Left colon (tissue), 2 donors: ENCODE results near the gene RBBP5. TPM values are rescaled to one million over a fixed set of nuclear protein-coding genes. Genes with fewer than 3 reads are reported as not detected.

Experiments
- ATAC-seq: fragments of 200-7000 bp; cut with Tn5 transposase; one replicate; pipeline ENCODE4 v1.9.1; 2020; ENCODE audit warnings: mild to moderate bottlenecking, moderate library complexity
- DNase-seq, 2 donors: peaks; one replicate each; pipeline ENCODE4 v3.0.0-alpha.2; 2020
- intact Hi-C, 2 donors: fragments of 100-400 bp; cut with DNase I in 1 of 2; cut with micrococcal nuclease in 1 of 2; formaldehyde crosslinking; loops; one replicate each; pipeline versions ENCODE4 v1.11.2 to v1.14.0; 2022; cut with DNase I, micrococcal nuclease
- total RNA-seq, 2 donors: library from RNA; stranded (reverse); fragmentation: NEBNext Ultra II Directional; extraction: Animal tissue kit (Norgen Biotek cat#: 25700); gene quantifications; one replicate each; pipeline ENCODE4 v1.2.1, GENCODE V29; 2021
- donor health status: DM: no; HTN: no; CAD: no.
- donor health status: DM: yes; HTN: yes; CAD: no.

Gene RBBP5
- total RNA-seq, 2 donors from 2014 or later = 12.9 to 14.0 TPM

GRCh38 chr1:205141236-205142101 is 19.7 kb upstream of the RBBP5 start:
- ATAC-seq (peak; percentile 93), DNase-seq (peak; percentile 47 to 87)
- intact Hi-C loops = loop anchor here (10.0 kb wide), 1 partner anchor 113 kb away; no protein-coding TSS in a partner anchor

DNA sequence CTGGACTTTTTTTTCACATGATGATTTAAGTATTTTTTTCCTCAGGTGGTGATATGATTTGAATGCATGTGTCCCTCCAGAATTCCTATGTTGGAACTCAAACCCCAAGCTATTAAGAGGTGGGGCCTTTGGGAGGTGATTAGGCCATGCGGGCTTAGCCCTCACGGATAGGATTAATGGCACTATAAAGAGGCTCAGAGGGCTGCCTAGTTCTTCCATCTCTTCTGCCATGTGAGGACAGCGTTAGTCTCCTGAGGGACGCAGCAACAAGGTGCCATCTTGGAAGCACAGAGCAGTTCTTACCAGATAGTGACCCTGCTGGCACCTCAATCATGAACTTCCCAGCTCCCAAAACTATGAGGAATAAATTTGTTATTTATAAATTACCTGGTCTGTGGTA is 18.3 kb upstream of the RBBP5 start:
- ATAC-seq (no peak), DNase-seq (no peak)
- intact Hi-C loops = loop anchor here (10.0 kb wide), 1 partner anchor 115 kb away; no protein-coding TSS in a partner anchor

GRCh38 chr1:205137901-205138300 is 16.1 kb upstream of the RBBP5 start:
- intact Hi-C loops = no loop called here
- DNase-seq (no peak), ATAC-seq (no peak)

GRCh38 chr1:205133287-205133686 is 11.5 kb upstream of the RBBP5 start:
- ATAC-seq = no peak
- intact Hi-C loops = no loop called here
- no peak for DNase-seq

DNA sequence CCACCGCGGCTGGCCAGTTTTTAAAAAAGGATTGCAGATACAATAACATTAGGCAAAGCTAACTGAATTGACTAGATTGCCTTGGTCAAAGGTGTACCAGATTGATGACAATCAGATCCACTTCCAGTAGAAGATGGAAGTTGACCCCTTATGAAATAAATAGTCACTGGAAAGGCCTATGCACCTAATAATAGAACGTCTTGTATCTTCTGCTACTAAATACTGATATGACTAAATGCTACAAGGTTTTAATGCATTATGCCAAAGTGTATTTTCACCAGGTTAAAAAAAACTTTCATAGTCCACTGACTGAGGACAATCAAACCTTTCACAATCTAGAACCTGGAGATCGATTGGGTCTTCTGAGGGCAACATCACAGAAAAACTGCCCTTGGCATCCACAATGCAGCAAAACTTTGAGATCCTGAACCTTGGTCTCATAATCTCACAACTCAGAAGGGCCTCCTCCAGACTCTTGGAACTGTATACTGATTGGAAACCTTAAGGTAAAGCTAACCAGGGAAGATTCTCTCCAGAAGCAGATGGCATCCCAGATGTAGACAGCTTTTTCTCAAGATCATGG is 7.8 kb upstream of the RBBP5 start:
- intact Hi-C loops = no loop called here
- no peak for ATAC-seq

DNA sequence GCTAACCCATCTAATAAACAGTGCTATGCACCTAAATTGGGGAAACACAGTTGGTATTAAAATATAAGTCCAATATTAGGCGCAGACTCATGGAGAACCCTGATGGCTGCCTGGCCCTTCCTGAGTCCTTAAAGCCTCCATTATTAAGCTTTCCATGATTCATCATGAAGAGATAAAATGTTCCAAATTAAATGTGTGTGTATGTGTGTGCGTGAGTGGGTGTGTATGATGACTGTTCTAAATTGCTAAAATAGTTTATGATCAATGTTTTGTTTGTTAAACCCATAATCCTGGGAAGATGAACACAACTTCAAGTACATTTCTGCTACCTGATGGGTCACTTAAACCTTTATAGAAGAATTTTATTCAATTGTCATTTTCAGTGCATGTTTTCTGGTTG is 6.3 kb upstream of the RBBP5 start:
- DNase-seq (no peak), ATAC-seq (no peak)
- intact Hi-C loops = no loop called here

More for the DNA sequence above, 7.8 kb upstream of the RBBP5 start:
- no peak for DNase-seq

GRCh38 chr1:205127646-205128045 is 5.9 kb upstream of the RBBP5 start:
- ATAC-seq (no peak), DNase-seq (no peak)
- intact Hi-C loops = no loop called here

DNA sequence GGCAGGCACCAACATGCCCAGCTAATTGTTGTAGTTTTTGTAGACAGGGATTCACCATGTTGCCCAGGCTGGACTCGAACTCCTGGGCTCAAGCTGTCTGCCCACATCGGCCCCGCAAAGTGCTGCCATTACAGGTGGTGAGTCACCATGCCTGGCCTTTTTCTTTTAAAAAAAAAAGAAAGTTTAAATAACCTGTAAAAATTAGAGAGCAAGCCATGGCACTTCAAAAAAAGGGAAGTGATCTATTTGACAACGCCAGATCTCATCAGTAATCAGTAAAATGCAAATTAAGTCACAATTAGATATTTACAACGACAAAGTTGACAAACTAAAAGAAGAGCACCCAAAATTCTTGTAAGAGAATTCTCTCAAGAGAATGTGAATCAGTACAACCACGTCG is 2.9 kb upstream of the RBBP5 start:
- intact Hi-C loops = no loop called here
- ATAC-seq (no peak), DNase-seq (no peak)

- ATAC-seq = peak; percentile 13
- no peak for DNase-seq
- intact Hi-C loops = no loop called here
Measured at GRCh38 chr1:205122489-205122882, 708 bp upstream of the RBBP5 start.

DNA sequence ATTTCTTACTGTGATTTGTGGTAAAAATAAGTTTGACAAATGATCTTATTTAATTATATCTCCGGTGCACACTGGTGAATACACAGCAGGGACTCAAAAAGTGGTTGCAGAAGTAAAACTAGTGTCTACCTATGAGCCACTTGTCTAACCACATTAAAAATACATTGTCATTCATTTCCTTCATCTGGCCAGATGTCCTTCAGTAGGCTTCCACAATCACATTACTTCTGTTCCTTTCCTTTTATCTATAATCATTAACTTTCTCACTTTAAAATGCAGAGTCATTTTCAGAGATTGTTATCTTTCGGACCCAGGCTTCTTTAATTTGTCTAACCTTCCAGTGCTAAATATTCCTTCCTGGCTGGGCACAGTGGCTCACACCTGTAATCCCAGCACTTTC is 3.0 kb downstream of the RBBP5 start:
- ATAC-seq = no peak
- DNase-seq = no peak
- intact Hi-C loops = no loop called here

- ATAC-seq (no peak), DNase-seq (no peak)
- intact Hi-C loops = no loop called here
Measured at GRCh38 chr1:205111354-205111753, 10.4 kb downstream of the RBBP5 start.

DNA sequence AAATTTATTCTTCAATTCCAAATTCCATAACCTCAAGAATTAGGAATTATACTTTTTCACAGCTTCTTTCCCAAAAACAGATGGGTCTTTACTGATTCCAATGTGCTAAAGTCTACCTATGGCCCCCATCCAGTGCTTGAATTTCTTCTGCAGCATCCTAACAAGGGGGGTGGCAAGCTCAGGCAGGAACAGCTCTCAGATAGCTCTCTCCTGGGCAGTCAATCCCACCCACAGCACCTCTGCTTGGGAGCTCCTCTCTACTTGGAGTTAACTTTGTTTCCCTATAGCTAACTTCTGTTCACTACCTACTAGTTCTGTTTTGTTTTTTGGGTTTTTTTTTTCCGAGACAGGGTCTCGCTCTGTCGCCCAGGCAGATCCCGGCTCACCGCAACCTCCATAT is 12.1 kb downstream of the RBBP5 start:
- intact Hi-C loops = no loop called here
- DNase-seq (no peak), ATAC-seq (no peak)

- intact Hi-C loops = no loop called here
- no peak for ATAC-seq
- DNase-seq = no peak
Measured at GRCh38 chr1:205109269-205109668, 12.5 kb downstream of the RBBP5 start.

DNA sequence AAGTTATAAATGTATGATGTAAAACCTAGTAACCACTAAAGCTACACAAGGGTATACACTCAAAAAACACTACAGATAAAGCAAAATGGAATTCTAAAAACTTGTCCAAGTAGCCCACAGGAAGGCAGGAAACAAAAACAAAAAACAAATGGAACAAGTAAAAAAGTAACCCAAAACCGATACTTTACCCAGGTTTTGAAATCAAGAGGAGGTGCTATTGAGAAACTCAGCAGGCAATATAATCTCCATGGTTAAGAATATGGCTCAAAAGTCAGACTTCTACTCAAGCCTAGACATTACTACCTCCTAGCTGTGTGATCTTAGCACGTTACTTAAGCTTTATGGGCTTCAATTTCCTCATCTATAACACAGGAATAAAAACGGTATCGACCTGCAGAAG is 13.3 kb downstream of the RBBP5 start:
- intact Hi-C loops = no loop called here
- ATAC-seq (no peak), DNase-seq (no peak)

DNA sequence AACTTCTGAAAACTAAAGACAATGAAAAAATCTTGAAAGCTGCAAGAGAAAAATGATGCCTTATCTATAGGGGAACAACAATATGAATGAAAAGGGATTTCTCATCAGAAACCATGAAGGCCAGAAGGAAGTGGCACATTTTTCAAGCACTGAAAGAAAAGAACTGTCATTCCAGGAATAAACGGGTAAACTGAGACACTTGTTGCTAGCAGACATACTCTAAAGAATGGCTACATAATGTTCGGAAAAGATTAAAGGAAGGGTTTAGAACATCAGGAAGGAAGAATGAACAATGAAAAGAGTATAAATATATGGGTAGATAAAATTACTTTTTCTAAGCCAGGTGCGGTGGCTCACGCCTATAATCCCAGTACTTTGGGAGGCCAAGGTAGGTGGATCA is 14.5 kb downstream of the RBBP5 start:
- ATAC-seq (no peak), DNase-seq (no peak)
- intact Hi-C loops = no loop called here

DNA sequence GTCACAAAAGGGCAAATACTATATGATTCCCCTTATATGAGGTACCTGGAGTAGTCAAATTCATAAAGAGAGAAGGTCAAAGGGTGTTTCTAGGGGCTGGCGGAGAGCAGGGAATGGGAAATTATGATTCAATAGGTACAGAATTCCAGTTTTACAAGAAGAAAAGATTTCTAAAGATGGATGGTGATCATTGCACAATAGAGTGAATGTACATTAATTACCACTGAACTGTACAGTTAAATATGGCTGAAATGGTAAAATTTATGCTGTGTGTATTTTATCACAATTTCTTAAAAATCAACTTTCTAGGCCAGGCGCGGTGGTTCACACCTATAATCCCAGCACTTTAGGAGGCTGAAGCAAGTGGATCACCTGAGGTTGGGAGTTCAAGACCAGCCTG is 19.4 kb downstream of the RBBP5 start:
- DNase-seq (no peak), ATAC-seq (no peak)
- intact Hi-C loops = no loop called here

- DNase-seq (no peak), ATAC-seq (no peak)
- intact Hi-C loops = no loop called here
Measured at GRCh38 chr1:205098242-205098641, 23.5 kb downstream of the RBBP5 start.

DNA sequence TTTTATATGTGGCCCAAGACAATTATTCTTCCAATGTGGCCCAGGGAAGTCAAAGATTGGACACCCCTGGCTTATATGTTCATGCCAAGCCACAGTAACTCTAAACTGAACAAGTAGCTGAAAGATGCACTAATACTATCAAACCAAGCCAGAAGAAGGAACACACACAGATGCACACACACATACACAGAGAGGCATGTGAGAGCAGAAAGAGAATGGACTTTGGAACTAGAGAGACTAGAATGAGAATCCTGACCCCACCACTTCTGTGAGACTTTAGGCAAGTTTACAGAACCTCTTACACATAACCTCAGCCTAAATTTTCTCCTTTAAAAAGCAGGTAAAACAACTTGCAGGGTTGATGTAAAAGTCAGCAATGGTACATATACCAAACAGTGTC is 26.4 kb downstream of the RBBP5 start:
- DNase-seq = no peak
- intact Hi-C loops = no loop called here
- no peak for ATAC-seq

DNA sequence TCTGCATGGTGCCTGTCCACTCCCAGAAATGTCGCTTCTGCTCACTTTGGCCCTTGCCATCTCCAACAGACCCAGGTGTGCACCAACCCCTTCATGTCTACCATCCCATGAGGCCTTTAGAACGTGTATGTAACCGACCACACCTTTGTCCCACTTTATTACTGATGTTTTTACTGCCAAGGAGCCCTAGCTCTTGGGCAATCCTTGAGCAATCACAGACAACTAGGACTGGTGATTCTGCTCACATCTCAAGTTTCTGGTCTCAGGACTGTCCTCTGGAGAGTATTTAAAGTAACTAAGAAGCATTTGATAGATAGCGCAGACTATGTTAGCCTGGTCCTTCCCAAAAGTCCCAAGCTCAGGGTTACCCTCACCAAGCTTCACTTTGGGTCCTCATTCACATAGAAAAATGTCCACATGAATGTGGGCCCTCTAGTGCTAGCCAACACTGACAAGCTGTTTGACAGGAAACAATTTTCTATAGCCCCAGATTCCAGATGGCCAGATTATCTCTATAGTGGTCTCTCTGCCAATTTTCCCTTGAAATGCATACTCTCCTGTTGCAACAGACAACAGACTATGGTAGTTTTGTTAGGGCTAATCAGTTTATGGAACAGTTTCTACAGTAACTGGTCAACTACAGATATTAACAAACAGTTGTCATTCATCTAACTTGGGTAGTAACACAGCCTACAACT is 30.6 kb downstream of the RBBP5 start:
- ATAC-seq (peak; percentile 85), DNase-seq (no peak)
- intact Hi-C loops = no loop called here

GRCh38 chr1:205088341-205088740 is 33.4 kb downstream of the RBBP5 start:
- intact Hi-C loops = no loop called here
- DNase-seq (no peak), ATAC-seq (no peak)
